ENCODE measurements around the gene TCF7L2.

GRCh38 chr10:113137941-113138685 lies 188.1 kb downstream of the TCF7L2 start:
- TF ChIP-seq CTCF (IDR thresholded peaks at IDR 0.05) (no peak), POLR2A (IDR thresholded peaks at IDR 0.05) (no peak), POLR2AphosphoS5 (IDR thresholded peaks at IDR 0.05) (no peak), EP300 (IDR thresholded peaks at IDR 0.05) (no peak)

All from stomach (tissue), 4 donors.